Activated T-cell treated with anti-CD3 and anti-CD28 coated beads for 1 hour (primary cell): ENCODE measurements around the gene ZNF469.

ENCODE experiments used
- DNase-seq: peaks from one replicate; pipeline ENCODE4 v3.0.0-alpha.2; 2020; ENCODE audit warnings: low read depth

The ZNF469 gene

DNA sequence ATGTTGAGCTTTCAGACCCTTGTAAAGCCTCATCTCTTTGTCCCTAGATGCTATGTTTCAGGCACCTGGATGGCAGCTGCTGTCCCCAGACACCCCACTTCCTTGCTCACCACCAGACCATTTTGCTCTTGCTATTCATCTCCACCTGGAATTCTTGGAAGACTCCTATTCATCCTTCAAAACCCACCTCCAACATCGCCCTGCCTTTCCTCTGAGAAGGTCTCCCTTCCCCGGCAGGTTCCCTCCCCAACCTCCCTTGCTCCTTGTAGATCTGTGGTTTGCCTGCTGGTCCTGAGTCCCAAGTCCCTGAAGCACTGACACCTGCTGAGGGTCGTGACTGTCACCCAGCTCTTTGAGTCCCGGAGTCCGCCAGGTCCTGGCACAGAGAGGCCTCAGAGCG, 9.9 kb downstream of the ZNF469 start:
- no peak for DNase-seq

DNA sequence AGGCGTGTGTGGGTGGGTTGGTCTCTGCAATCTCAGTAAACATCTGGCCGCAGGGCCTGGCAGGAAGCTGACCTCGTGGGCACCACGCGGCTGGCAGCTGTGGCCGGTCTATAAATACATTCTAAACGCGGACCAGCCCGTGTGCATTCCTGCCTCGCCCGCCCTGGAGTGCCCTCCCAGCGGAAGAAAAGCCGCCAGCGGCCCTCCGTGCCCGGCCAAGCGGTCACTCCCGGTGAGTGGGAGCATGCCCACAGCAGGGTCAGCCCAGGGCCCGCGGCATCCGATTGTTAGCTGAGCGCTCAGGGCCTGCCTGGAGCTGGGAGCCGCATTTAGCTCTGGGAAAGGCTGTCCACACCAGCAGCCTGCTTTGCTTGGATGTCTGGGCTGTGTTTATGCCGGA, 10.3 kb downstream of the ZNF469 start:
- no peak for DNase-seq

DNA sequence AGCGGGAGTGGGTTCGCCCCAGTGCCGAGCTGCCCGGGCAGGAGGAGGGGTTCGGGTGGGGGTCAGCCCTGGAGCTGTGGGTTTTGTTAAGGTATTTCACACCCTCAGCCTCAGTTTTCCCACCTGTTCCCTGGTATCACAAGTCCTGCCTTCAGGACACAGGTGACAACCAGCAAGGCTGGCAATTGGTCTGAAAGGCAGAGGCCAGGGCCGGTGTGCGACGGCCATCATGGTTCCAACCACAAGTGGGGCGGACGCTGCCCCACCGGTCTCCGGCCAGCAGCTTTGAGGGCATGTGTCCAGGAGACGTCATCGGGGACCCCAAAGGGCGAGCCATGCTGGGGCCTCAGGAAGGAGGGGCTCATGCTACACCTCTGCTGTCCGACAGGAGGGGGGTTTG, 10.8 kb downstream of the ZNF469 start:
- no peak for DNase-seq

DNA sequence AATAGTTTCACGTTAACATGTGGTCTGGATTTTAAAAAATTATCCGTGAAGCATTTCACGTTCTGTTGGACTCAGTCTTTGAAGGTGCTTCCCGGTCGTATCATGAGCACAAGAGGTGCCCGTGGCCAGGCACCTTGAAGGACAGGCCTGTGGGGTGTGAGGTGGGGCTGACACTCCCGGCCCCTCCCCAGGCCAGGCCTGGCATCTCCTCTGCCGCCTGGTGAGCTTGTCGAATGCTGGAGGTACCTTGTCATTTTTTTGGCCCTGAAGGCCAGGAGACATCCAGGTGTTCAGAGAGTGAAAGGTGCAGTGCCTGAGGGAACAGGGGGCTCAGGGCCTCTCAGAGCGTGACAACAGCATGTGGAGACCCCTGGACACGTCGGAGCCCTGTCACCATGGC, 11.7 kb downstream of the ZNF469 start:
- DNase-seq: no peak

DNA sequence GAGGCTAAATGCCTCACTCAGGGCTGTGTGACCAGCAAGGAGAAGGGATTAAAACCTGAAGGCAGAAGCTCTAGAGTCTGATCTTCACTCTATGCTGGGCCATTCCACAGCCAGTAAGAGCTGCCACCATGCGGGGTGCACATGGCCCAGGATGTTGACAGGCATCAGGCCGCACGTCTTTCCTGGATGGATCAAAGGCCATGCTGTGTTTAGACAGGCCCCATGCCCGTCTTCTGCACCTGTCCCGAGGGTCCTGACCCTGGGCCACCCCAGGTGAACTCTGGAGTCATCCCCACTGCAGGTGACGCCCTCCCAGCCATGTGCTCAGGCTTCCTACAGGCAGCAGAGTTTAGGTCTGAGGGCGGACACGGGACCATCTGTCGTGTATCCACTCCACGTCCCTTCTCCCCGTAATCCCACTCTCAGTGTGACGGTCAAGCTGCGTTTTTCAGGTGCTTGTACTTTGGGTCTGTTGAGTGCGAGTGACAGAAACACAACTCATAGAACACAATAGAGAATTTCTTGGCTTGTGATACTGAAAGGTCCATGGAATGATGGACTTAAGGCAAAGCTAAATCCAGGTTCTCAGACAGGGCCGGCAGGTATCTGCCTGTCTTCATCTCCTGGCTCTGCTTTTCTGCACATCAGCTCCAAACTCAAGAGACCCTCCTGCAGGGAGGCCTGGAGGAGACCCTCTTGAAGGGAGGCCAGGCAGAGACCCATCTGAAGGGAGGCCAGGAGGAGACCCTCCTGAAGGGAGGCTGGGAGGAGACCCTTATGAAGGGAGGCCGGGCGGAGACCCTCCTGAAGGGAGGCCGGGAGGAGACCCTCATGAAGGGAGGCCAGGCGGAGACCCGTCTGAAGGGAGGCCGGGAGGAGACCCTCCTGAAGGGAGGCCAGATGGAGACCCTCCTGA, 13.2 kb downstream of the ZNF469 start:
- no peak for DNase-seq

DNA sequence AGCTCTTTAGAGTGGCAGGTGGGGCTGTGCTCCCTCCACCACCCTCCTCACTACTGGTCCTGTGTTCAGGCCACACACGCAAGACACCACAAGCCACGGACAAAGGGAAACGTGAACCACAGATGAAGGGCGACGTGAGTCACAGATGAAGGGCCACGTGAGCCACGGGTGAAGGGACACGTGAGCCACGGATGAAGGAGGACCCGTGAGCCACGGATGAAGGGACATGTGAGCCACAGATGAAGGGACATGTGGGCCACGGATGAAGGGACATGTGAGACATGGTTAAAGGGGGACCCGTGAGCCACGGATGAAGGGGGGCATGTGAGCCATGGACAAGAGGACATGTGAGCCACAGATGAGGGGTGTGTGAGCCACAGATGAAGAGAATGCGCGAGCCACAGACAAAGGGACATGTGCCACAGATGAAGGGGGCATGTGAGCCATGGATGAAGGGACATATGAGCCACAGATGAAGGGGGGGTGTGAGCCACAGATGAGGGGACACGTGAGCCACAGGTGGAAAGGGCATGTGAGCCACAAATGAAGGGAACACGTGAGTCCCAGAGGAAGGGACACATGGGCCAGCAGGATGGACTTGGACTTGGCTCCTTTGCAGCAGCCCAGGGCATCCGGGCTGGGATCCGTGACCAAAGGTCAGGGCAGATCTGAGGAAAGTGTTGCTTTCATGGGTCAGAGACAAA, 15.6 kb downstream of the ZNF469 start:
- DNase-seq: no peak

DNA sequence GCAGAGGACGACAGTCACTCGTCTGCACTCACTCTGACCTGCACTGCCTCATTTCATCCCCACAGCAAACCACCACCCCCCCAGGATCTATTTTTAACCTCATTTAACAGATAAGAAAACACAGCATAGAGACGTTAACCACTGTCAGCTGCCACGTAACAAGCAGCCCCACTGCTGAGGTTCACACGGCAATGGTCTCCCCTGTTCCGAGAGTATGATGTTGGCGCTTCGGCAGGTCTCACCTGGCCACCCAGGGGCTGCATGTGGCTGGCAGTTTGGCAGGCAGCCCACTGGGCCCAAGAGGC, 16.1 kb downstream of the ZNF469 start:
- no peak for DNase-seq

DNA sequence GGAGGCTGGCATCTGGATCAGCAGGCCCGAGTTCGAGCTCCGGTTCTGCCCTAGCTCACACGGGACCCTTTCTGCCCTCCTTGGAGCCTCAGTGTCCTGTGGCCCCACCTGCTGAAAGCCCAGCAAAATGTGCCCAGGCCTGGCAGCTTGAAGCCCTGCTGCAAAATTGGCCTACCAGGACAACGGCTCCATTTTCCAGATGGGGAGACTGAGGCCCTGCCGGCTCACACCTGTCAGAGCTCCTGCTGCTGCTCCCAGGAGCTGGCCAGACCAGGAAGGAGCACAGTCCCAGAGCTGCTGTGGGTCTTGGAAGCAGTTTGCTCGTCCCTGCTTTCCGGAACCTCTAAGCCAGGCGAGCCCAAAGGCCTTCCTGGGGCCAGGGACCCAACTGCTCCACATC, 17.4 kb downstream of the ZNF469 start:
- no peak for DNase-seq

DNA sequence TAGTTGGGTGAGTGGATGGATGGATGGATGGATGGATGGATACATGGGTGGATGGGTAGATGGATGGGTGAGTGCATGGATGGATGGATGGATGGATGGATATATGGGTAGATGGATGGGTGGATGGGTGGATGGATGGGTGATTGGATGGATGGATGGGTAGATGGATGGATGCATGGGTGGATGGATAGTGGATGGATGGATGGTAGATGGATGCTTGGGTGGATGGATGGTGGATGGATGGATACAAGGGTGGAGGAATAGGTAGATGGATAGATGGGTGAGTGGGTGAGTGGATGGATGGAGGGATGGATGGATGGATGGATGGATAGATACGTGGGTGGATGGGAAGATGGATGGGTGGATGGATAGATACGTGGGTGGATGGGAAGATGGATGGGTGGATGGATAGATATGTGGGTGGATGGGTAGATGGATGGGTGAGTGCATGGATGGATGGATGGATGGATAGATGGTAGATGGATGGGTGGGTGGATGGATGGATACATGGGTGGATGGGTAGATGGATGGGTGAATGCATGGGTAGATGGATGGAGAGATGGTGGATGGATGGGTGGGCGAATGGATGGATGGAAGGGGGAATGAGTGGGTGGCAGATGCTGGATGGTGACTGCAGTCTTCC, 19.0 kb downstream of the ZNF469 start:
- DNase-seq: no peak

DNA sequence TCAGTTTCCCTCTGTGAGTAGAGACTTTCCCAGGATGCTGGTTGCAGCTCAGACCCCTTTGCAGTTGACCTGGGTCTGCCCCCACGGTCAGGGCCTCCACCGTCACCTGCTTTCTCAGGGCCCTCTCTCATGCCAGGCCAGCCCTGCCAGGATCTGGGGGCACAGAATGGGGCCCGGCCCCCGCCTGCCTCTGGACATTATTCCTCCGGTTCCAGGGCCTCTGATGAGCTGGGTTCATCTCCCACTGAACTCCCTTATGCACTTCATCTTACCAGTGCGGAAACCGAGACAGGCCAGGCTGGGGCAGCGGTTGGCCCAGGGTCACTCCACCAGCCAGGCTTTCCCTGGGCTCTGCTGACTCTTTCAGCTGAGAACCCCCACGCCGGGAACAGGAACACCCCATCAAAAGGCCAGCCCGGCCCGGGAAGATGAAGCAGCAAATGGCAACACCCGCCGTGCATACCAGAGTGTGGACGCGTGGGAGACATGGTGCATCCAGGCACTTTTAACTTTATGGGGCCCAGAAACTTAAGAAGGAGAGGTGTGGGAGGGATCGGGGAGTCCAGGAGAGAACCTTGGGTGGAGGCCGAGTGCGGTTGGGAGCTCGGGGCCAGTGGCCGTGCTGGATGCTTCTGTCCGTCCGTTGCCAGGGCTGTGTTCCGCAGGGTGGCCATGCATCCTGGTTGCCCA, 19.9 kb downstream of the ZNF469 start:
- DNase-seq: no peak

DNA sequence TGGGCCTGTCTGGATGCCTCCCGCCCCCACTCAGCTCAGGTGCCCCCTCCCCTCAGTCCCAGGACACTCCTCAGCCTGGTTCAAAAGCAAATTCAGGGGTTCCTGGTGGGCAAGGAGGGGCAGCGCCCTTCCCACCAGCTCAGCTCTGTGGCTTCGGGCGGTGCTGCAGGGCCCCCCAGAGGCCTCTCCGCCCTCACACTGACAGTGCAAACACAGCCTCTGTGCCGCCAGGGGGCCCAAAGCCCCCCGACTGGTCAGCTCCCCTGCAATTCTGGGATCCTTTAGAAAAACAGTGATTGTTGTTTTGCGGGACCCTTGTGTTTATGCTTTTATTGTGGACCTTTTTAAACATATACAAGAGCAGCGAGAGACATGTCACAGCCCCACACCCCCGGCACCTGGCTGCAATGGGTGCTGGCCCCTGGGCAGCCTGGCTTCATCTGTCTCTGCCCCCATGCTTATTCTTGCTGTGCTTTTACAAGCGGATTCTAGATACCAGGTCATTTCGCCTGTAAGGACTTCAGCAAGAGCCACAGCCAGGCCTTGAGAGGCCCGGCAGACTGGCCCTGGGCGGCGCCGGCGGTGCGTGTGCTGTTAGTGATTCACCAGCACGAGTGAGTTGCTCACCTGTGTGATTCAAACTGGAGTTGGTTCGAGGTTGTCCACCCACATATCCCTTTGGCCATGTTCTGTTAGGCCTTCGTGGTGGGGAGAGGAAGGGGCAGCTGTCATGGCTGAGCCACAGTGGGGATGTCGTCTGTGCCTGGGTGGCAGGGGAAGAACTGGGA, 21.2 kb downstream of the ZNF469 start:
- DNase-seq: no peak

DNA sequence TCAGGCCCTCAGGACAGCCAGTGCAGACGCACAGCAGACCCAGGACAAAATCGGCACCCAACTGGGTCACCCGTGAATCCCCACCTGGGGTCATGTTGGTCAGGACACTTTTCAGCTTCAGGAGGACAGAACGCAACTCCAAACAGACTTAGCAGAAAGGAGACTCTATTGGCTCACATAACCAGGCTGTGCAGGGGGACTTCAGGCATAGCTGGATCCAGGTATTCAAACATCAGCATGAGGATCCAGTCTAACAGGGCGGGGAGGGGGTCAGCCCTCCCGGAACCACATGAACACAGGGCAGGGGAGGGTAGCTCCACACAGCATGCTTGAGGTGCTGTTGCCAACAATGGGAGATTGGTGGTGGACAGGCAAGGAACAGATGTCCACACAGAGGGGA, 22.0 kb downstream of the ZNF469 start:
- no peak for DNase-seq

DNA sequence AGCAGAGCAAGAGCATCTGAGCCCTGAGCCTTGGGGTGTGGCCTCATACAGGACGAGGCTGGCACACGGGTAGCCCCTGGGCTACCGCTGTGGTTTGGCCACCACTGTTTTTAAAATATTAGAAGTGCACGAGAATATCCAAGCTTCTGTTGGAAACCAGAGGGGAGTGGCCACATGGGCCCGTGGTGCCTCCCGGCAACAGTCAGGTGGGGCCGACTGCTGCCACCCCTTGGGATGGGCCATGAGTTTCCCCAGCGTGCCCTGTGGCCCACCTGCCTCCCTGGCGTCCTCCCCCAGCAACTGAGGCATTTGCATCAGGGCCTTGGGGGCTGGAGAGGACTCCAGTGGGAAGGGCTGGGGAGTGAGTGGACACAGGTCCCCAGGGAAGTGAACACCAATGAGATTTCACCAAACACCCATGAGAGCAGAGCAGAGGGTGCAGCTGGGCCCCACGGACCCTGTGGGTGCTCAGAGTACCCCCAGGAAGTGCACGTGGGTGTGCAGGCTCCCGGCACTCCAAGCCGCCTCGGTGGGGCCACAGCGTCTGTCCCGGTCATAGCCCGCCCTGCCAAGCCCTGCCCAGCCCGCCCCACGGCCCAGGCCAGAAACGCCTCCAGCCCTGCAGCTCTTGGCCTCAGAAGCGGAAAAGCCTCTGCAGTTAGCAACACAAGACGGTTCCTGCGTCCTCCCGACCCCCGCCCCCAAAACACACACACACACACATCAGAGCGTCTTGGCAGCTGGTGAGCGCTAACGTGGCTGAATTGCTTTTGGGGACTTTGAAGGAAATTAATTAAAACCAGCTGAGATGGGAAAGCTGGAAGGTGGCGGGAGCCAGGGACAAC, 22.7 kb downstream of the ZNF469 start:
- no peak for DNase-seq

DNA sequence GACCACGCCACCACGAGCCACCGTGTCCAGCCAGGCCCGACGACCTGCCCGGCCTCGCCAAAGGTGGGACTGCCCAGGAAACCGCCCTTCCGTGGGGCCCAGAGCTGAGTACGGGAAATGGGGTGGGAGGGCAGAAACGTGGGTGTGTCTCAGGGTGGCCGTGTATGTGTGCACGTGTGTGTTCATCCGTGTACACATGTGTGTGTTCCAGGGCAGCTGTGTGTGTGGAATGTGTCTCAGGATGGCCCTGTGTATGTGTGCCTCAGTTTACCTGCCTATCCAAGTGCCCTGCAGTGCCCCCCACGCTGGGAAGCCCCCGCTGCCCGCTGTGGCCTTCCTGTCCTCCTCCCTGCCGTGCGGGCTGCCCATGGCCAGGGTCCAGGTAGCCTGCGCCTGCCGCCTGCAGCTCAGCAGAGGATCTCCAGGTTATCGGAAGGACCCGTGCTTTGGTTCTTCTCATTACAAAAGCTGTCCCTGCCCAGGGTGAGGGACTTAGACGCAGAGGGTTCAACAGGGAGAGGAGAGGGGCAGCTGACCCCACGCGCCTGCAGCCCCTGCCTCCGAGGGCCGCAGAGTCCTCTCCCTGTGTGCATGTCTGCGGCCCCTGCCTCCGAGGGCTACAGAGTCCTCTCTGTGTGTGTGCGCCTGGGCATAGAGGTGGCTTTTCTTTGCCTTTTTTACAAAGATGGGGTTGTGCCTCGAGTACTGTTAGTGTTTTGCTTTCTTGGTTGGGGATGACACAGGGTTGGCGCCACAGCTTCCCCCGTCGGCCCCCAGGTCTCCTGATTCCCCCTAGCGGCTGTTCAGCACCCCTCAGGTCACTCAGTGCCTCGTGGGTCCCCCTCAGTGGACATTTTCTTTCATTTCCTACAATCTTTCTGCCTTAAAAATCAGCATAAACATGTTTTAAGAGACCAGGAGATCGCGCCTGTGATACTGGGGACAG, 23.6 kb downstream of the ZNF469 start:
- no peak for DNase-seq

DNA sequence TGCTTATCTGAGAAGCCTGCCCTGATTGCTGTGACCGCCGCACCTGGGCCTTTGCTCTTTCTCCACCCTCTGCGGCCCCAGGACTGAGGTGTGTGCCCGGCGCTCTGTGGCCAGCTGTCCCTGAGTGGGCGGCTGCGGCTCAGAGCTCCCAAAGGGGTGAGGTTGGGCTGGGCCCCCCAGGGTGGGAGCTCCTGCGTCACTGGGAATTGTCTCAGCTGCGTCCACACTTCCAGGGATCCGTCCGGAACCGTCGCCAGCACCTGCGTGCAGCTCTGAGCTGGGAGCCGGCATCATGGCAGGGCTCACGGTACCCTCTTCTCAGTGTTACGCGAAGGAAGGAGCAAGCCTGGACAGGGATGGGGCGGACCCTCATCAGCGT, 24.3 kb downstream of the ZNF469 start:
- DNase-seq: no peak

DNA sequence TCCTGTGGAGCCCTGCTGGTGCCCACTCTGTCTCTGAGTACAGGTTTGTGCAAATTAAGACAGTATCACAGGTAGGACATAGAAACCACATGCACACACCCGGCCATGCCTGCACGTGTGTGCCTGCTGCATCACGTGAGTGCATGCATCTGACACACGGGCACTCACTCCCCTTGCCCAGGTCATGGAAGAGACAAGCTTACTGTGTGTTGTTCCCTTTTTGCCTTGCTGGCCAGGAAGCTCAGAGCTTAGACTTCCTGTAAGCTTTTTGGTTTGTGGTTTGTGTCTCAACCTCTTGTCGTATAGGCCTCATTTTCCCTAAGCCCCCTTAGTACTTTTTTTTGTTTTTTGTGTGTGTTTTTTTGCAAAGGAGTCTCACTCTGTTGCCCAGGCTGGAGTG, 25.0 kb downstream of the ZNF469 start:
- no peak for DNase-seq

DNA sequence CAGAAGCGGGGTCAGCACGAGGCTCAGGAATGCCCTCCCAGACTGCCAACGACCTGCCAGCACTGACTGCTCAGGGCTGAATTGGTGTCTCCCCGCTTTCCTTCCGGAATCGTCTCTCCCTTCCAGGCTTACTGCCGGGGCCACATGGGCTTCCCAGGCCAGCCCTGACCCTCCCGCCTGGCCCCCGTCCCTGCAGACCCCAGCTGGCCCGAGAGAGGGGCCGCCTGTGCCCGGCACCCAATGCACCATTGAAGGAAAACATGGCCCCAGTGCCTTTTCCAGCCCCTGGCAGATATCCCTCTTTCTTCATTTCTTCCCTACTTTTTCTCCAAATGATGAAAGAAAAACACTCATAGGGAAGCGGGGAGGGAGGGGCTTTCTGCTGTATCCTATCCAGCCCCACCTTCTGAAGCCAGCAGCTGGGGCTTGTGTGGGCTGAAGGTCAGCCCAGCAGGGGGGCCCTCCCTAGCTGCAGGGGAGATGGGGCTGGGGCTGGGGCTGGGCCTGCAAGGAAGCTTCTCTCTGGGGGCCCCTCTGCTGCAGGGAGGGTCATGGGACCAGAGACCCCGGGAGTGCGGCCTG, 25.9 kb downstream of the ZNF469 start:
- DNase-seq: no peak

DNA sequence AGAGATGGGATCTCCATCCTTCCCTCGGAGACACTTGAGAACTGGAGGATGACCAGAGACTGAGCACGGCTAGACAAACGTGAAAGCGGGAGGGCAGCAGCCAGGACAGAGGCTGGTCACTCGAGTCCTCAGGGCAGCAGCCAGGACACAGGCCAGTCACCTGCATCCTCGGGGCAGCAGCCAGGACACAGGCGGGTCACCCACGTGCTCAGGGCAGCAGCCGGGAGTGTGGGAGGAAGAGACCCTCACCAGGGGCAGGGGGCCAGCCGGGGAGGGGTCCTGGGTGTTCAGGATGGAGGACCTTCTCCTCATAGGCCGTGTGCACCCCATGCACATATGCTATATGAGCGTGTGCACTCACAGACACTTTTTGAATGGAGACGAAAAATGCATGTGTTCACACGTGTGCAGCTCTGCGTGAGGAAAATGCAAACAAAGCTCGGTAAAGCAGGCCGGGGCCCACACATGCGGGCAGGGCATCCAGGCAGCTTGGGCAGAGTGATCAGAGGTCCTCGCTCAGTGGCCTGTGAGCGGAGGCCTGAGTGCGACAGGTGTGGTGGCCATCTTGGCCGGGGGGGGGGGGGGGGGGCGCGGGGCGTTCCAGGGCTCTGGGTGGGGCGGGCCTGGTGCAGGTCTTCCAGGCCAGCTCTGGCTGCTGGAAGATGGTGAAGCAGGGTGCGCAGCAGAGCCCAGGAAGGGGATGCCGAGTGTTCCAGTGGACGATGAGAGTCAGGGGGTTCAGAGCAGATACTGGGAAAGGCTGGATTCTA, 26.7 kb downstream of the ZNF469 start:
- no peak for DNase-seq
